Endothelial cell (in vitro differentiated cells): ENCODE measurements around the gene ZMIZ1. TPM values are rescaled to one million over a fixed set of nuclear protein-coding genes. Genes with fewer than 3 reads are reported as not detected.

Experiments
- DNase-seq: peaks from one replicate; pipeline ENCODE4 v3.0.0; 2021; ENCODE audit warnings: low spot score
- H3K27ac Mint-ChIP-seq: one replicate; pipeline ENCODE4 v1.8.0; 2021; ENCODE audit warnings: mixed read lengths, inconsistent platforms; ENCODE audit not compliant: unreplicated experiment
- H3K27me3 Mint-ChIP-seq: one replicate; pipeline ENCODE4 v1.8.0; 2021; ENCODE audit warnings: mild to moderate bottlenecking, moderate library complexity, mixed read lengths, inconsistent platforms; ENCODE audit not compliant: unreplicated experiment
- H3K36me3 Mint-ChIP-seq: one replicate; pipeline ENCODE4 v1.8.0; 2021; ENCODE audit warnings: mild to moderate bottlenecking, low read depth, mixed read lengths, inconsistent platforms; ENCODE audit not compliant: unreplicated experiment
- H3K4me1 Mint-ChIP-seq: one replicate; pipeline ENCODE4 v1.8.0; 2021; ENCODE audit warnings: mild to moderate bottlenecking, mixed read lengths, inconsistent platforms; ENCODE audit not compliant: unreplicated experiment
- H3K4me3 Mint-ChIP-seq: one replicate; pipeline ENCODE4 v1.8.0; 2021; ENCODE audit warnings: mild to moderate bottlenecking, mixed read lengths, inconsistent platforms; ENCODE audit not compliant: unreplicated experiment
- H3K9me3 Mint-ChIP-seq: one replicate; pipeline ENCODE4 v1.8.0; 2021; ENCODE audit warnings: mixed read lengths, inconsistent platforms; ENCODE audit not compliant: unreplicated experiment
- CTCF ChIP-seq: fragments of 200-600 bp; sonication (generic); IDR thresholded peaks from one replicate; pipeline ENCODE4 v1.5.0; 2021; ENCODE audit warnings: antibody characterized with exemption; ENCODE audit not compliant: unreplicated experiment
- total RNA-seq: library from RNA; stranded (reverse); fragmentation: NEBNext Ultra II Directional; extraction: Animal tissue kit (Norgen Biotek cat#: 25700); gene quantifications from one replicate; pipeline ENCODE4 v1.2.1, GENCODE V29; 2021; ENCODE audit not compliant: unreplicated experiment

Gene ZMIZ1
- total RNA-seq, 1 donor from 2014 or later, result 102 TPM

GRCh38 chr10:79129361-79129997 lies 60.7 kb downstream of the ZMIZ1 start:
- peaks cover 47% of the 10 kb centered on the region for H3K4me1 Mint-ChIP-seq
- no peaks in the 10 kb centered on the region for H3K9me3 Mint-ChIP-seq
- no peak overlapping the region for H3K27ac Mint-ChIP-seq
- TF ChIP-seq CTCF, result no peak
- peaks cover 9% of the 10 kb centered on the region for H3K36me3 Mint-ChIP-seq
- H3K4me3 Mint-ChIP-seq, result no peak overlapping the region
- peak; percentile 50 for DNase-seq
- H3K27me3 Mint-ChIP-seq, result peaks cover 11% of the 10 kb centered on the region

GRCh38 chr10:79130255-79130654 lies 61.5 kb downstream of the ZMIZ1 start:
- no peak overlapping the region for H3K27ac Mint-ChIP-seq
- no peak for DNase-seq
- no peak for TF ChIP-seq CTCF
- H3K4me1 Mint-ChIP-seq, result peaks cover 52% of the 10 kb centered on the region
- H3K27me3 Mint-ChIP-seq, result peaks cover 13% of the 10 kb centered on the region
- H3K36me3 Mint-ChIP-seq, result peaks cover 7% of the 10 kb centered on the region
- H3K4me3 Mint-ChIP-seq, result no peak overlapping the region
- H3K9me3 Mint-ChIP-seq, result no peaks in the 10 kb centered on the region

- Mint-ChIP-seq H3K4me1 (peaks cover 57% of the 10 kb centered on the region), H3K36me3 (peaks cover 7% of the 10 kb centered on the region), H3K9me3 (no peaks in the 10 kb centered on the region), H3K27ac (peak overlapping the region; percentile 40), H3K27me3 (peaks cover 13% of the 10 kb centered on the region), H3K4me3 (peak overlapping the region; percentile 27)
- DNase-seq, result no peak
- no peak for TF ChIP-seq CTCF
These were observed 62.1 kb downstream of the ZMIZ1 start for GRCh38 chr10:79130846-79131245.

- no peak overlapping the region for H3K4me3 Mint-ChIP-seq
- no peak for TF ChIP-seq CTCF
These were observed 63.3 kb downstream of the ZMIZ1 start for GRCh38 chr10:79131836-79132631.

More at GRCh38 chr10:79131836-79132631, 63.3 kb downstream of the ZMIZ1 start:
- no peak for DNase-seq
- peaks cover 69% of the 10 kb centered on the region for H3K4me1 Mint-ChIP-seq
- peaks cover 7% of the 10 kb centered on the region for H3K36me3 Mint-ChIP-seq
- no peaks in the 10 kb centered on the region for H3K9me3 Mint-ChIP-seq
- H3K27ac Mint-ChIP-seq, result no peak overlapping the region
- H3K27me3 Mint-ChIP-seq, result peaks cover 17% of the 10 kb centered on the region
